Activated gamma-delta T cell (primary cell): ENCODE results near the gene PTPRN2.

ENCODE experiments used
- DNase-seq: peaks from one replicate; lab custom pipeline; 2025; lab: John Stamatoyannopoulos, UW

The PTPRN2 gene

GRCh38 chr7:157529768-157530560 is 1057.7 kb downstream of the PTPRN2 start:
- DNase-seq: no peak

DNA sequence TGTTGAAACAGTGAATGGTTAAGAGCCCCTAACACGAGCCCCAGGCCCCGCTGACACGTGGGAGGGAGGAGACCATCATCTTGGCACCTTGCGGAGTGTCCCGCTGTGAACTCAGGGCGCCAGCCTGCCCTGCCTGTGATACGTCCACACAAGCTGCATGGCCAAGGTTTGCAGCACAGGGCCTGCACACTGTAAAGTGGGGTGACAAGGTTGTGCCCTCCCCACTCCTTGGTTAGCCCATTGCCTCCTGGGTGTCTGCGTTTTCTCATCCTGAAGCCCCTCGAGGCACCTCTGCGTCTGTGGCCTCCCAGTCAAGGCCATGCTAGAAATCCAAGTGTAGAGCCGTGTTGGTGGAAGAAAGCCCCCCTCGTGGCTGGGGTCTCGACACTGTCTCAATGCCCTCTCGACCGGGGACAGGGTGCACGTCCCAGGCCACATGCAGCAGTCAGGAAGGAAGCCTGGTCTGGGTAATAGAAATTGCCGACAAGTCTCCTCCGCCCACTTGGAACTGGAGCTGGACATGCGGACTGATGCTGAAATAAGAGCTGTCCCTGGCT is 1058.8 kb downstream of the PTPRN2 start:
- no peak for DNase-seq

- no peak for DNase-seq
These were observed 1059.9 kb downstream of the PTPRN2 start for GRCh38 chr7:157527686-157528085.

- DNase-seq: no peak
These were observed 1060.5 kb downstream of the PTPRN2 start for GRCh38 chr7:157526913-157527634.

DNA sequence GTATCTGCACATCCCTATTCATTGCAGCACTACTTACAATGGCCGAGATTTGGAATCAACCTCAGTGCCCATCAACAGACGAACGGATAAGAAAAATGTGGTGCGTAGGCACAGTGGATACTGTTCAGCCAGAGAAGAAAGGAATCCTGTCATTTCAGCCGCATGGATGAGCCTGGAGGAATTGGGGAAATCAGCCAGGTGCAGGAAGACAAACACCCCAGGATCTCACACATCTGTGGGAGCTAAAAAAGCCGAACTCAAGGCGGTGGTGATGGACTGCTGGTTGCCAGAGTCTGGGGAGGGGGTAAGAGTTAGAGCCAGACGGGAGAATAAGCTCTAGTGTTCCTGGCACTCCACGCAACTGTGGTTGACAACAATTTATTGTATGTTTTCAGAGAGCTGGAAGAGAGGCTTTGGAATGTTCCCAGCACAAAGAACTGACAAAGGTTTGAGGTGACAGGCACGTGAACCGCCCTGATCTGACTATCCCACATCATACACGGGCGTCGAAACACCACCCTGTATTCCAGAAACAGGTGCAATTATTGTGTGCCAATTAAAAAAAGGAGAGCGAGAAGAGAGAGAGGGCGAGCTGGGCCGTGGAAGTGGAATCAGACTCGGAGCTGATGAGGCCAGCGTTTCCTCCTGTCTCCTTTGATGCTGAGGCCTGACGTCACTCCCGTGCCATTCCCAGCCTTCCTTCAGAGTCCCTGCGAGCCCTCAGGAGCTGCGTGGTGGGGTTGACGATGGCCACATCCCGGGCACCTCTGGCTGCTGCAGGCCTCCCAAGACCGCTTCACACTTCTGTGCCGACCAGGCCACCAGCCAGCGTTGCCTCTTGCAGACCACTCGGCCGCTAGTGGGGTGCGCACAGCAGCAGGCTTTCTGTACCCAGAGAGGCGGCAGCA is 1061.4 kb downstream of the PTPRN2 start:
- no peak for DNase-seq

DNA sequence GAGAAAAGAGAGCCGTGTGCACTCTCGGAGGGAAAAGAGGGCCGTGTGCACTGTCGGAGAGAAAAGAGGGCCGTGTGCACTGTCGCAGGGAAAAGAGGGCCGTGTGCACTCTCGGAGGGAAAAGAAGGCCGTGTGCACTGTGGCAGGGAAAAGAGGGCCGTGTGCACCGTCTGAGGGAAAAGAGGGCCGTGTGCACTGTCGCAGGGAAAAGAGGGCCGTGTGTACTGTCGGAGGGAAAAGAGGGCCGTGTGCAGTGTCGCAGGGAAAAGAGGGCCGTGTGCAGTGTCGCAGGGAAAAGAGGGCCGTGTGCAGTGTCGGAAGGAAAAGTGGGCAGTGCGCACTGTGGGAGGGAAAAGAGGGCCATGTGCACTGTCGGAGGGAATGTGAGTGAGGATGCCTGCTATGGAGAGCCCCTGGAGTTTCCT is 1062.1 kb downstream of the PTPRN2 start:
- no peak for DNase-seq

GRCh38 chr7:157524731-157525130 is 1062.9 kb downstream of the PTPRN2 start:
- DNase-seq: no peak

GRCh38 chr7:157523766-157524421 is 1063.7 kb downstream of the PTPRN2 start:
- no peak for DNase-seq

DNA sequence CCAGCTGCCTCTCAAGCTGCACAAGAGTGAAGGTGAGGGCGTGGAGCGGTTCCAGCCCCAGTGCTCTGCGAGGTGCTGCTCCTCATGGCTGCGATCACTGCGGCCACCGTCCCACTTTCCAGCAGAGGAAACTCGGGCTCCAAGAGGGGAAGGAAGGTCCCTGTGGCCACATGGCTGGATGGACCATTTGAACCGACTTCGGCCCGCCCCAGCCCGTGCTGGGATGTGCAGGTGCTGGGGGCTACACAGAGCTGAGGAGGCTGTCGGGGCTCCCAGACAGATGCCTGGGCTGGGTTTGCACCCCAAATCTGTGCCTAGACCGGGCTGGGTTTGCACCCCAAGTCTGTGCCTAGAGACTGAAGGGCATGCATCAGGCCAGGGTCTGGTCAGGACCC is 1064.3 kb downstream of the PTPRN2 start:
- DNase-seq: no peak

DNA sequence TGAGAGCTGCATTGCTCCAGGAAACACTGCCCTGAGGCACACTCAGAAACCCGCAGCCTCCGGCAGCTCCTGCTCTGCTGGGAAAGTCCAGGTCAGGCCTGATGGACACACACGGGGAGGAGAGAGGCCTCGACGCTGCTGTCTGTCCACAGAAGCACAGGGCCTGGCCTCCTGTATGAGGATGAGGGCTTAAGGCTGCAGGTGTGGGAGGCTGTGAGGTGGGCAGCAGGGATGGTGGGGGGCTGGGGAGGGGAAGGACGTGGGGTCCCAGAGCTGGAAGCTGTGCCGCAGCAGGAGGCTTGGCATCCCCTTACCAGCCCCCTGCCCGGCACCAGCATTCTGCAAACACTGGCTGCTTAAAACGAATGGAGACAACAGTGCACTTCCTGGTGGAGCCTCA is 1064.7 kb downstream of the PTPRN2 start:
- no peak for DNase-seq

GRCh38 chr7:157522189-157522588 is 1065.4 kb downstream of the PTPRN2 start:
- no peak for DNase-seq

- DNase-seq: no peak
These were observed 1065.9 kb downstream of the PTPRN2 start for GRCh38 chr7:157521752-157522151.

DNA sequence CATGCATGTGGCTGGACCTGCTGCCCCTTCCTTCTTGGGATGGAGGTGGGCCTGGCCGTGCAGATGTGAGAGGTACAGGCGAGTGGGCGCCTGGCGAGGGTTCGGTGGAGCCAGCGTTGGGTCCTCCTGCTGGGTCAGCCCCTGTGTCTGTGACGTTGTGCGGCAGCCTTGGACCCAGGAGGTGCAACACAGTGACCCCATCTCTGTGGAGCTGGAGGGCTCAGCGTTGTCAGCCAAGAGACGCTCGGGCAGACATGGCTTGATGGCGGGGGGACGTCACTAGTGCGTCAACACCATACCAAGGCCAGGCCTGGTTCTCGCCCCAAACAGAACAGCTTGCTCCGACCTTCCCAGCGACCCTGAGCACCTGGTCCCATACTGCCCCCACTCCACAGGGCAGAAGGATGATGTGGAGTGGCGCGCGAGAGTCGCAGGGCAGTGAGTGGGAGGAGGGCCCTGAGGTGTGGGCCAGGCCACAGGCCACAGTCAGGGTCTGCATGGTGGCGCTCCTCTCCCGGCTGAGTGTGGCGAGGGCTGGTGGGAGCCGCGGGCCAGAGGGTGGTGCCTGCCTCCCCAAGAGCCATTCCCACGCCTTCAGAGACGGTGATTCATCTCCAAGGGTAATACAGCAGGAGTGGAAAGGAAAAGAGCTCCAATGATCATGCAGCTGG is 1066.4 kb downstream of the PTPRN2 start:
- DNase-seq: no peak

DNA sequence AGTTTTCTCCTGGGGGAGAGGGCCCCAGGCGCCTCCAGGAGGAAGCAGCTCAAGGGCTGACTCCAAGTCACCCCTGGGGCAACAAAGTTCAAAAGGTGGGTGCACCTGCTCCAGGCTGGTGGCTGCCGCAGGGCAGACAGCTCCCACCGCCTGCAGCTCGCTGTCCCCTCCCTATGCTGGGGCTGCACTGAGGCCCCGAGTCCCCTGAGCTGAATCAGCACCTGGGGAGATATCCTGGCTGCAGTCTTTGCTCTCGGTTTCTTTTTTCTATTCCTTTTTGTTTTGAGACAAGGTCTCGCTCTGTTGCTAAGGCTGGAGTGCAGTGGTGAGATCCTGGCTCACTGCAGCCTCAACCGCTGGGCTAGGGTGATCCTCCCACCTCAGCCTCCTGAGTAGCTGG is 1067.4 kb downstream of the PTPRN2 start:
- no peak for DNase-seq

DNA sequence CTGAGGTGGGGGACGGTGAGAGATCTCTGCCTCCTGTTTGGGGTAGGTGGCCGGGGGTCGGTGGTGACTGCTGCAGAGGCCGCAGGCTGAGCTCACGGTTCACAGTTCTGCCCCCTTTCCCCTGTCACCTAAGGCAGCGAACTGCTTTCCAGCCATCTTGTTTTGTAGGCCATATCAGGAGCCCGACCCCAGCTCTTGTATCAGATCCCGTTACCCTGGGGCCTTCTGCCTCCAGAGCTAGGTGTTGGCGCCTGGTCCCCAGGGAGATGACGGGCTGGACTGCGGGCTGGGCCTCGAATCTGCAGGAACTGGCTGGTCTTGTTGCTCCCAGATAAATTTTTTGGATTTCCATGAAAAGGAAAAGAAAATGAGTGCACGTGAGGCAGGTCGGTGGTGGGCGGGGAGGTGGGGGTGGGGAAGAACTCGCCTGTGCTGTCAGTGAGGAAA is 1067.8 kb downstream of the PTPRN2 start:
- DNase-seq: no peak

DNA sequence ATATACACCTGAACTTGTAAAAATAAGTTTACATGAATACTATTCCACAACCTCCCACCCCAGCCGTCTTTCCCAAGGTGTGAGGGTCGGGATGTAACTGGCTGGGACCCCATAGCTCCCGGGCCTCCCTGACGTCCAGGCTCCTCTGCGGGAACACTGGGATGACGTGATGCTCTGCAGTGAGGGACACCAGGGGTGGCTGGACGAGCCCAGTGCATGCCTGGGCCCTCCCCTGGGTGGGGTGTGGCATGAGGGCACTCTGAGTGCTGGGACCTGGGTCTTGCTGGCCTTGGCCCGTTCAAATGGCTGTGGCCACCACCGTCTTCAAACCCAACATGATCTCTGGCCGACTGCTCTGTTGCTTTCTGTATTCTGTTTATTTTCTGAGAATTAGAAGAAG is 1068.4 kb downstream of the PTPRN2 start:
- no peak for DNase-seq

DNA sequence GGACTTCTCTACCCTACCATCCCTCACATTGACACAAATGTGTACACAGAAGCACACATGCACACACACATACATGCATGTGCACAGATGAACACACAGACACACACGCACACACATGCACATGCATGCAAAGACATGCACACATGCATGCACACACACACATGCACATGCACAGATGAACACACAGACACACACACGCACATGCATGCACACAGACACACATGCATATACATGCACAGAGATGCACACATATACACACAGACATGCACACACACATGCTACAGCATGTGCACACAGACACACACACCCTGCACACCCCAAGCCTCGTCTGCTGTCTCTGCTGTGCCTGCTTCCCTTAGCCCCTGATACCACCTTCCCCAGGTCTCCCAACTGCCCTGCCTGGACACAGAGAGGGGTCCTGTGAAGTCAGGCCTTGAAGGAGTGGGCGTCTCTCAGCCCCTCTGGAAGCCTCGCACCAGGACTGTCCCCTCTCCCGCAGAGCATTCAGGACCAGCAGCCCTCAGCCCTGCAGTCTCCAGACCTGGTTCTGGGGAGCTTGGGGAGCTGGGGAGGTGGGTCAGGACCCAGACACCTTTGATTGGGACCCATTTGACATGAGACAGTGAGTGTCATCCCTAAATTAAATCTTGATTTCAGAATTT is 1069.0 kb downstream of the PTPRN2 start:
- DNase-seq: no peak

- no peak for DNase-seq
These were observed 1069.7 kb downstream of the PTPRN2 start for GRCh38 chr7:157517782-157518513.

GRCh38 chr7:157516911-157517781 is 1070.5 kb downstream of the PTPRN2 start:
- DNase-seq: no peak
